GM12878 (cell line): Measurements from ENCODE around the gene RICTOR. TPM values are rescaled to one million over a fixed set of nuclear protein-coding genes. Genes with fewer than 3 reads are reported as not detected.

Experiments used
- ATAC-seq: fragments of 200-7000 bp; cut with Tn5 transposase; 3 replicates; pipeline ENCODE4 v1.9.1; 2020; ENCODE audit warnings: mild to moderate bottlenecking, moderate library complexity
- BruUV-seq: library from RNA; stranded (reverse); fragments of 400-500 nt; replicated peaks from 2 replicates; lab custom pipeline; 2021; lab: Mats Ljungman, UMichigan
- CTCF ChIA-PET: fragments of 300-600 bp; sonication (Branson Sonifier 250); formaldehyde crosslinking; extraction: SDS; loops from one replicate; lab custom pipeline; 2021; ENCODE audit warnings: inconsistent platforms; lab: Yijun Ruan, JAX
- POLR2A ChIA-PET: fragments of 350-600 bp; formaldehyde crosslinking; extraction: SDS; loops from one replicate; lab custom pipeline; 2021; ENCODE audit warnings: inconsistent platforms; lab: Charles Lee
- RAD21 ChIA-PET: fragments of 300-600 bp; sonication (Branson Sonifier 250); formaldehyde crosslinking; loops from one replicate; lab custom pipeline; 2023; ENCODE audit warnings: antibody characterized with exemption; ENCODE audit not compliant: unreplicated experiment; lab: Charles Lee
- SMC1A ChIA-PET: fragments of 300-600 bp; sonication (Branson Sonifier 250); formaldehyde crosslinking; loops from one replicate; lab custom pipeline; 2023; ENCODE audit not compliant: unreplicated experiment, uncharacterized antibody; lab: Charles Lee
- DNase-seq: peaks from one replicate; pipeline ENCODE4 v3.0.0-alpha.2; 2011; ENCODE audit warnings: low read depth, low spot score
- FAIRE-seq: peaks from 3 replicates; lab custom pipeline; 2011; peaks lifted over from hg19 to GRCh38; lab: Jason Lieb, UNC
- H2AFZ ChIP-seq: 2 replicates; pipeline ENCODE4 v1.6.0; 2011; ENCODE audit warnings: low read depth, low read length, control low read depth; ENCODE audit not compliant: control insufficient read depth
- H3K27ac ChIP-seq: 2 replicates; pipeline ENCODE4 v1.5.1; 2011; ENCODE audit warnings: control low read depth; ENCODE audit not compliant: control insufficient read depth, insufficient read depth
- H3K27me3 ChIP-seq, 2 experiments: replicated peaks in 1 of 2; 2 replicates each; pipeline versions ENCODE4 v1.6.0 to v1.6.1; 2011; ENCODE audit warnings: low read length in 1 of 2; ENCODE audit not compliant: control insufficient read depth in 2 of 2, insufficient read depth in 2 of 2
- H3K36me3 ChIP-seq, 2 experiments: 2 replicates each; pipeline ENCODE4 v1.5.1; 2011; ENCODE audit warnings: low read length in 1 of 2; ENCODE audit not compliant: control insufficient read depth in 2 of 2, insufficient read depth in 2 of 2
- H3K4me1 ChIP-seq: 2 replicates; pipeline ENCODE4 v1.6.1; 2011; ENCODE audit warnings: mild to moderate bottlenecking, low read length, moderate library complexity, mixed read lengths; ENCODE audit not compliant: control insufficient read depth, insufficient read depth
- H3K4me2 ChIP-seq: 2 replicates; pipeline ENCODE4 v1.6.0; 2011; ENCODE audit warnings: control low read depth; ENCODE audit not compliant: control insufficient read depth, insufficient read depth
- H3K4me3 ChIP-seq: fragments of 200-600 bp; sonication (generic); 2 replicates; pipeline ENCODE4 v1.5.1; 2016
- H3K79me2 ChIP-seq: 2 replicates; pipeline ENCODE4 v1.6.0; 2011; ENCODE audit warnings: low read length; ENCODE audit not compliant: control insufficient read depth, insufficient read depth
- H3K9ac ChIP-seq: 2 replicates; pipeline ENCODE4 v1.8.0; 2011; ENCODE audit warnings: low read length, control low read depth, mixed read lengths; ENCODE audit not compliant: control insufficient read depth, insufficient read depth
- H3K9me3 ChIP-seq: replicated peaks from 3 replicates; pipeline ENCODE4 v1.5.1; 2011; ENCODE audit warnings: mild to moderate bottlenecking, low read length; ENCODE audit not compliant: control insufficient read depth, insufficient read depth
- H4K20me1 ChIP-seq: 2 replicates; pipeline ENCODE4 v1.6.0; 2011; ENCODE audit not compliant: control insufficient read depth, insufficient read depth
- CUX1 ChIP-seq: IDR thresholded peaks from 2 replicates; pipeline ENCODE4 v1.6.1; 2012; ENCODE audit warnings: improper control_type of control experiment, low read depth, low read length; ENCODE audit not compliant: insufficient replicate concordance
- SMAD5 ChIP-seq: IDR thresholded peaks from 2 replicates; pipeline ENCODE4 v1.6.1; 2016; ENCODE audit warnings: antibody characterized with exemption, low read depth
- WGBS: methylation state at CpG from one replicate; pipeline ENCODE4 v1.1.6; 2016; ENCODE audit warnings: low lambda C conversion rate; ENCODE audit not compliant: insufficient replicate concordance, insufficient coverage; ENCODE audit errors: missing lambda C conversion rate; 5-methylcytosine and 5-hydroxymethylcytosine counted together
- in situ Hi-C: fragments of 300-500 bp; cut with MboI; formaldehyde crosslinking; loops from 9 replicates; pipeline ENCODE4 v1.14.3; 2018; ENCODE audit warnings: mixed read lengths
- intact Hi-C: fragments of 100-400 bp; cut with micrococcal nuclease; formaldehyde crosslinking; loops from one replicate; pipeline ENCODE4 v1.14.2; 2022; ENCODE audit not compliant: unreplicated experiment
- polyA plus RNA-seq, 11 experiments: library from polyadenylated mRNA; depleted of rRNA in 4 of 11; unstranded in 6 of 11; stranded (reverse) in 5 of 11; fragments of >200 nt; fragmentation: Nextera tagmentation in 4 of 11; fragmentation: Illumina TruSeq in 1 of 11; extraction: Ambion mirVana in 4 of 11; extraction: Trizol in 1 of 11; gene quantifications; 1 replicate in 1 of 11; 2 replicates in 10 of 11; pipeline versions ENCODE4 v1.2.1 to v1.2.3, GENCODE V29; 2011 to 2016; ENCODE audit warnings: inconsistent platforms in 2 of 11, missing spikeins in 2 of 11, low read depth in 1 of 11
- total RNA-seq, 4 experiments: library from RNA; depleted of rRNA in 3 of 4; stranded (reverse); fragments of >200 nt in 3 of 4; fragmentation: Illumina TruSeq in 1 of 4; extraction: Trizol in 1 of 4; gene quantifications; 2 replicates each; pipeline versions ENCODE4 v1.2.1 to v1.2.3, GENCODE V29; 2013 to 2021

RICTOR gene
- total and polyA plus RNA-seq, 10 of the 15 experiments (the other 5 are each of a cell fraction or from before 2014, with no cell fraction given), result 2.7 to 23.0 (median 6.9) TPM

- ChIA-PET SMC1A (no interaction called here), CTCF (no interaction called here), RAD21 (no interaction called here), POLR2A (no interaction called here)
- intact Hi-C loops, result no loop called here
- H3K27me3 ChIP-seq, result no peaks in the 10 kb centered on the region
- no peaks in the 10 kb centered on the region for H3K4me1 ChIP-seq
- no TSS peak for BruUV-seq
- ATAC-seq (no peak), FAIRE-seq (no peak), DNase-seq (no peak)
- in situ Hi-C loops, result no loop called here
- 18% methylated on average over 1 of the region's 1 CpG for WGBS
- H3K9ac ChIP-seq, result no peak overlapping the region
- H3K36me3 ChIP-seq, result no peaks in the 10 kb centered on the region
- no peak for TF ChIP-seq SMAD5
- no peak for TF ChIP-seq CUX1
- no peak overlapping the region for H2AFZ ChIP-seq
- H3K4me2 ChIP-seq, result no peak overlapping the region
- no peaks in the 10 kb centered on the region for H3K9me3 ChIP-seq
- H3K79me2 ChIP-seq, result no peaks in the 10 kb centered on the region
- no peak overlapping the region for H3K4me3 ChIP-seq
- no peaks in the 10 kb centered on the region for H4K20me1 ChIP-seq
- H3K27ac ChIP-seq, result no peak overlapping the region
Measured at GRCh38 chr5:38889424-38889823, 184.8 kb downstream of the RICTOR start.
